HEK293 (cell line): ENCODE data around the gene IZUMO4.
"Not testable (repeated sequence)": the region's sequence is repeated elsewhere in the genome, so short reads cannot be mapped to it uniquely, and the experiment has no call there.

Source experiments
- CTCF ChIA-PET: fragments of 350-600 bp; formaldehyde crosslinking; extraction: SDS; loops from one replicate; lab custom pipeline; 2021; ENCODE audit warnings: antibody characterized with exemption; lab: Yijun Ruan, JAX
- POLR2A ChIA-PET: fragments of 300-600 bp; formaldehyde crosslinking; extraction: SDS; loops from one replicate; lab custom pipeline; 2020; ENCODE audit warnings: antibody characterized with exemption, inconsistent platforms; lab: Yijun Ruan, JAX
- H3K27ac ChIP-seq: fragments of 200-500 bp; sonication (Bioruptor generic); 2 replicates; pipeline ENCODE4 v1.5.1; 2014; ENCODE audit warnings: low read depth, low read length, control low read depth, inconsistent platforms; ENCODE audit errors: extremely low read depth
- H3K36me3 ChIP-seq, 2 experiments: fragments of 200-500 bp in 1 of 2; sonication (Bioruptor generic) in 1 of 2; 1 replicate in 1 of 2; 2 replicates in 1 of 2; pipeline ENCODE4 v1.5.1; 2014 to 2017; ENCODE audit warnings: inconsistent platforms in 2 of 2, low read length in 2 of 2; ENCODE audit not compliant: control insufficient read depth in 2 of 2, insufficient read depth in 1 of 2
- H3K4me1 ChIP-seq: fragments of 200-500 bp; sonication (Bioruptor generic); 2 replicates; pipeline ENCODE4 v1.5.1; 2014; ENCODE audit warnings: mild to moderate bottlenecking, low read length, inconsistent platforms; ENCODE audit not compliant: control insufficient read depth, insufficient read depth
- H3K4me3 ChIP-seq: 2 replicates; pipeline ENCODE4 v1.5.1; 2011; ENCODE audit warnings: low read depth, mild to moderate bottlenecking, control low read depth, low read length, moderate library complexity
- H3K9me3 ChIP-seq: fragments of 200-500 bp; sonication (Bioruptor generic); 2 replicates; pipeline ENCODE4 v1.5.1; 2014; ENCODE audit warnings: low read depth, low read length, inconsistent platforms; ENCODE audit not compliant: control insufficient read depth, insufficient read depth
- GLIS1 ChIP-seq: fragments of 450-650 bp; formaldehyde crosslinking; IDR thresholded peaks from 2 replicates; pipeline ENCODE4 v1.5.1; 2016; ENCODE audit warnings: missing biosample characterization, missing genetic modification characterization
- GLIS2 ChIP-seq: fragments of 450-650 bp; formaldehyde crosslinking; IDR thresholded peaks from 2 replicates; pipeline ENCODE4 v1.5.1; 2016; ENCODE audit warnings: missing biosample characterization, missing genetic modification characterization
- PATZ1 ChIP-seq: fragments of 450-650 bp; formaldehyde crosslinking; IDR thresholded peaks from 2 replicates; pipeline ENCODE4 v1.5.1; 2016; ENCODE audit warnings: missing biosample characterization, missing genetic modification characterization
- PRDM1 ChIP-seq: fragments of 450-650 bp; formaldehyde crosslinking; IDR thresholded peaks from 2 replicates; pipeline ENCODE4; 2016; ENCODE audit warnings: missing biosample characterization, missing genetic modification characterization
- SCRT2 ChIP-seq: fragments of 450-650 bp; formaldehyde crosslinking; IDR thresholded peaks from 2 replicates; pipeline ENCODE4 v1.5.1; 2016; ENCODE audit warnings: missing biosample characterization, missing genetic modification characterization
- SP2 ChIP-seq: fragments of 450-650 bp; formaldehyde crosslinking; IDR thresholded peaks from 2 replicates; pipeline ENCODE4 v1.5.1; 2016; ENCODE audit warnings: missing biosample characterization, missing genetic modification characterization
- SP7 ChIP-seq: fragments of 450-650 bp; formaldehyde crosslinking; IDR thresholded peaks from 2 replicates; pipeline ENCODE4 v1.5.1; 2016; ENCODE audit warnings: missing biosample characterization, missing genetic modification characterization
- ZBTB20 ChIP-seq: fragments of 450-650 bp; formaldehyde crosslinking; IDR thresholded peaks from 2 replicates; pipeline ENCODE4 v1.5.1; 2016; ENCODE audit warnings: missing biosample characterization, missing genetic modification characterization
- ZBTB44 ChIP-seq: fragments of 450-650 bp; IDR thresholded peaks from 2 replicates; pipeline ENCODE4 v1.5.1; 2018; ENCODE audit warnings: missing biosample characterization, mild to moderate bottlenecking, missing genetic modification characterization
- ZFP69B ChIP-seq: fragments of 450-650 bp; formaldehyde crosslinking; IDR thresholded peaks from 2 replicates; pipeline ENCODE4 v1.5.1; 2016; ENCODE audit warnings: missing biosample characterization, missing genetic modification characterization
- ZIC2 ChIP-seq: fragments of 450-650 bp; formaldehyde crosslinking; IDR thresholded peaks from 2 replicates; pipeline ENCODE4 v1.5.1; 2016; ENCODE audit warnings: missing biosample characterization, missing genetic modification characterization
- ZNF121 ChIP-seq: fragments of 450-650 bp; formaldehyde crosslinking; IDR thresholded peaks from 2 replicates; pipeline ENCODE4 v1.5.1; 2016; ENCODE audit warnings: missing biosample characterization, missing genetic modification characterization
- ZNF514 ChIP-seq: fragments of 450-650 bp; formaldehyde crosslinking; IDR thresholded peaks from 2 replicates; pipeline ENCODE4 v1.5.1; 2016; ENCODE audit warnings: missing biosample characterization, missing genetic modification characterization
- ZNF560 ChIP-seq: fragments of 450-650 bp; formaldehyde crosslinking; IDR thresholded peaks from 2 replicates; pipeline ENCODE4 v1.5.1; 2017; ENCODE audit warnings: missing biosample characterization, missing genetic modification characterization, borderline replicate concordance
- ZNF600 ChIP-seq: fragments of 450-650 bp; formaldehyde crosslinking; IDR thresholded peaks from 2 replicates; pipeline ENCODE4 v1.5.1; 2016; ENCODE audit warnings: missing biosample characterization, missing genetic modification characterization
- ZNF830 ChIP-seq: fragments of 450-650 bp; IDR thresholded peaks from 2 replicates; pipeline ENCODE4 v1.5.0; 2018; ENCODE audit warnings: missing biosample characterization, missing genetic modification characterization, low read depth, mild to moderate bottlenecking, moderate library complexity
- ZSCAN4 ChIP-seq: fragments of 450-650 bp; formaldehyde crosslinking; IDR thresholded peaks from 2 replicates; pipeline ENCODE4 v1.5.1; 2017; ENCODE audit warnings: missing biosample characterization, missing genetic modification characterization
- TF ChIP-seq, protein P1 (sequence below): fragments of 450-650 bp; formaldehyde crosslinking; IDR thresholded peaks from 2 replicates; pipeline ENCODE4 v1.5.1; 2016; ENCODE audit warnings: missing biosample characterization, missing genetic modification characterization, borderline replicate concordance

IZUMO4 gene

GRCh38 chr19:2086695-2087620 is 9.8 kb upstream of the IZUMO4 start:
- 0 out of 2 replicates have a peak overlapping the region, but pooled peaks have one; percentile 2 for H3K27ac ChIP-seq
- TF ChIP-seq ZNF121 (tag by site-specific recombination) = peak; percentile 99
- peak; percentile 73; the same call in 1 of the 2 replicates for TF ChIP-seq ZNF600 (tag by site-specific recombination)
- TF ChIP-seq PRDM1 = peak; percentile 62
- ChIA-PET POLR2A (interaction anchor here (0.6 kb wide), 1 partner anchor 367 kb away, joined by 9 read pairs; no protein-coding TSS in a partner anchor), CTCF (interaction anchor here (0.6 to 1.3 kb wide), 5 partner anchors 35 to 199 kb away, joined by 3 to 6 read pairs (median 4); no protein-coding TSS in a partner anchor)
- H3K4me3 ChIP-seq, H3K36me3 ChIP-seq, H3K9me3 ChIP-seq, H3K4me1 ChIP-seq: not testable (repeated sequence)

DNA sequence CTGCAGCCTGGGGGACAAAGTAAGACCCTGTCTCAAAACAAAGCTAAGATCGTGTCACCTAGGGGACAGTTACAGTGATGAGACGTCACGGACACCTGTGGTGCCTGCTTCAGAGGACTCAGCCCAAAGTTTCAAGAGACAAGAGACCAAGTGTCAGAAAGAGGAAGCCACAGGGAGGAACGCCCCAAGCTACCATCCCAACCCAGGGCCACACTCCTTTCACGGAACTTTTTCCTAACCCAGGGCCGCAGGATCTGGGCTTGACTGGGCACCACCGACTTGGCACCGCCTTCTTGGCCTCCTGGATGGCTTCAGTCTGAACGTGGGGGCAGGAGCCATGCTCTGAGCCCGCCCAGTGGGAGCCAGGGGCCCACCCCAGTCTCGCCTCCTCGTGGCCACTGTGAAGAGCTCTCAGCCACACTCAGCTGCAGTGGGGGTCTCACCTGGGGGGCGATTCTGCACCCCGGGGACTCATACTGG is 9.1 kb upstream of the IZUMO4 start:
- Histone ChIP-seq H3K36me3 (peaks cover 0 to 5% of the 10 kb centered on the region in 2 experiments; a peak in 2 of 3 replicates), H3K4me1 (0 out of 2 replicates have a peak, but pooled peaks cover 4% of the 10 kb centered on the region), H3K27ac (no peak overlapping the region), H3K9me3 (no peaks in the 10 kb centered on the region), H3K4me3 (no peak overlapping the region)
- ChIA-PET POLR2A (interaction anchor here (0.6 kb wide), 1 partner anchor 10 kb away, joined by 9 read pairs; no protein-coding TSS in a partner anchor), CTCF (interaction anchor here (1.3 kb wide), 1 partner anchor 160 kb away, joined by 4 read pairs; no protein-coding TSS in a partner anchor)
- TF ChIP-seq GLIS1 (tag by site-specific recombination) = peak; percentile 96
- no peak for TF ChIP-seq ZBTB44
- 0 out of 2 replicates have a peak, but pooled peaks have one; percentile 38 for TF ChIP-seq SCRT2 (tag by site-specific recombination)
- no peak for TF ChIP-seq ZNF830 (tag by site-specific recombination)
- TF ChIP-seq, protein P1, sequence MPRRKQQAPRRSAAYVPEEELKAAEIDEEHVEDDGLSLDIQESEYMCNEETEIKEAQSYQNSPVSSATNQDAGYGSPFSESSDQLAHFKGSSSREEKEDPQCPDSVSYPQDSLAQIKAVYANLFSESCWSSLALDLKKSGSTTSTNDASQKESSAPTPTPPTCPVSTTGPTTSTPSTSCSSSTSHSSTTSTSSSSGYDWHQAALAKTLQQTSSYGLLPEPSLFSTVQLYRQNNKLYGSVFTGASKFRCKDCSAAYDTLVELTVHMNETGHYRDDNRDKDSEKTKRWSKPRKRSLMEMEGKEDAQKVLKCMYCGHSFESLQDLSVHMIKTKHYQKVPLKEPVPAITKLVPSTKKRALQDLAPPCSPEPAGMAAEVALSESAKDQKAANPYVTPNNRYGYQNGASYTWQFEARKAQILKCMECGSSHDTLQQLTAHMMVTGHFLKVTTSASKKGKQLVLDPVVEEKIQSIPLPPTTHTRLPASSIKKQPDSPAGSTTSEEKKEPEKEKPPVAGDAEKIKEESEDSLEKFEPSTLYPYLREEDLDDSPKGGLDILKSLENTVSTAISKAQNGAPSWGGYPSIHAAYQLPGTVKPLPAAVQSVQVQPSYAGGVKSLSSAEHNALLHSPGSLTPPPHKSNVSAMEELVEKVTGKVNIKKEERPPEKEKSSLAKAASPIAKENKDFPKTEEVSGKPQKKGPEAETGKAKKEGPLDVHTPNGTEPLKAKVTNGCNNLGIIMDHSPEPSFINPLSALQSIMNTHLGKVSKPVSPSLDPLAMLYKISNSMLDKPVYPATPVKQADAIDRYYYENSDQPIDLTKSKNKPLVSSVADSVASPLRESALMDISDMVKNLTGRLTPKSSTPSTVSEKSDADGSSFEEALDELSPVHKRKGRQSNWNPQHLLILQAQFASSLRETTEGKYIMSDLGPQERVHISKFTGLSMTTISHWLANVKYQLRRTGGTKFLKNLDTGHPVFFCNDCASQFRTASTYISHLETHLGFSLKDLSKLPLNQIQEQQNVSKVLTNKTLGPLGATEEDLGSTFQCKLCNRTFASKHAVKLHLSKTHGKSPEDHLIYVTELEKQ = no peak
- peak; percentile 33; the same call in 1 of the 2 replicates for TF ChIP-seq GLIS2 (tag by site-specific recombination)
- TF ChIP-seq, all 188 proteins: peak for 3

DNA sequence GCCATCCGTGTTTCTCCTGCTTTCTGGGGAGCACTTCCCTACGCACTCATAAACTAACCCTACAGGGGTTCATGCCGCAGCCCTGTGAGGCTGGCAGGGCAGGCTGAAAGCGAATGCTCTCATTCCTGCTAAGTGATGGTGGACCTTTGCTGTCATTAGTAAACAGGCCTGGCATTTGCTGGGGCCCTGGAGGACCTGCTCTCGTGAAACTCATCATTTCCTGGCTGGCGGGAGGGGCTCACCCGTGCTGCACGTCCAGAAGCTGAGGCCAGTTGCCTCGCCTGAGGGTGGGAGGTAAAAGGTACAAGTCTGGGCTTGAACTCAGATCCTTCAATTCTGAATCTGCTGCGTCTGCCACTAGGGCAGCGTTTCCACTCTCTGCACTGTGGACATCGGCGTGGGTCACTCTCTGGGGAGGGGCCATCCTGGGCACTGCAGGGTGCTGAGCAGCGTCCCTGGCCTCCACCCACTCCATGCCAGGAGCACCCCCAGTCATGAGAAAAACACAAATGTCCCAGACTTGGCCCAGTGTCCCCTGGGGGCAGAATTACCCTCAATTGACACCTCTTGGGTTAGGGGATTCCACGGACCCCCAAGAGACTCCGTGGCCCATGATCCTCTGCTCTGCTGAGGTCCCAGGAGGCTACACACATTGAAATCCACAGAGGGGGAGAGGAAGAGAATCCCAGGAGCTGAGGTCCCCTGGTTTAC is 7.6 kb upstream of the IZUMO4 start:
- Histone ChIP-seq H3K9me3 (no peaks in the 10 kb centered on the region), H3K36me3 (peaks cover 4 to 10% of the 10 kb centered on the region in 2 experiments; a peak in 2 of 3 replicates), H3K4me1 (0 out of 2 replicates have a peak, but pooled peaks cover 4% of the 10 kb centered on the region), H3K4me3 (no peak overlapping the region), H3K27ac (peak overlapping the region; percentile 43)
- ChIA-PET POLR2A (no interaction called here), CTCF (interaction anchor here (1.1 to 1.4 kb wide), 2 partner anchors 159 to 186 kb away, joined by 3 to 6 read pairs; no protein-coding TSS in a partner anchor)
- 0 out of 2 replicates have a peak, but pooled peaks have one; percentile 18 for TF ChIP-seq GLIS2 (tag by site-specific recombination)
- TF ChIP-seq ZFP69B (tag by site-specific recombination) = no peak
- 0 out of 2 replicates have a peak, but pooled peaks have one; percentile 30 for TF ChIP-seq GLIS1 (tag by site-specific recombination)
- no peak for TF ChIP-seq ZNF560 (tag by site-specific recombination)
- TF ChIP-seq ZBTB20 (tag by site-specific recombination) = peak; percentile 29; the same call in 1 of the 2 replicates
- 0 out of 2 replicates have a peak, but pooled peaks have one; percentile 14 for TF ChIP-seq PATZ1
- TF ChIP-seq SP7 (tag by site-specific recombination) = peak; percentile 34
- 0 out of 2 replicates have a peak, but pooled peaks have one; percentile 6 for TF ChIP-seq SP2 (tag by site-specific recombination)
- TF ChIP-seq ZIC2 (tag by site-specific recombination) = 0 out of 2 replicates have a peak, but pooled peaks have one; percentile 10
- TF ChIP-seq ZSCAN4 = no peak
- TF ChIP-seq ZNF514 (tag by site-specific recombination) = no peak
